Natural killer cell (primary cell): ENCODE data around the gene IL37. TPM values are rescaled to one million over a fixed set of nuclear protein-coding genes. Genes with fewer than 3 reads are reported as not detected.

Source experiments
- ATAC-seq, 3 donors: fragments of 150-1000 bp in 2 of 3; fragments of 200-7000 bp in 1 of 3; cut with Tn5 transposase; 1 replicate in 1 of 3; 2 replicates in 2 of 3; pipeline ENCODE4 v1.10.0; 2021; ENCODE audit warnings: mild to moderate bottlenecking in 2 of 3, moderate library complexity in 2 of 3
- DNase-seq, 2 donors: peaks; one replicate each; pipeline versions ENCODE4 v3.0.0 to v3.0.0-alpha.2; 2013 to 2021; ENCODE audit warnings: mixed read lengths in 1 of 2
- H3K27ac ChIP-seq: one replicate; pipeline ENCODE4 v1.5.1; 2013; ENCODE audit warnings: mild to moderate bottlenecking, low read length
- H3K27me3 ChIP-seq: one replicate; pipeline ENCODE4 v1.6.1; 2013; ENCODE audit warnings: low read length; ENCODE audit not compliant: control insufficient read depth, insufficient read depth
- H3K36me3 ChIP-seq: one replicate; pipeline ENCODE4 v1.6.1; 2013; ENCODE audit warnings: low read length; ENCODE audit not compliant: control insufficient read depth, insufficient read depth
- H3K4me1 ChIP-seq: one replicate; pipeline ENCODE4 v1.6.1; 2013; ENCODE audit warnings: low read length; ENCODE audit not compliant: control insufficient read depth, insufficient read depth
- H3K4me3 ChIP-seq: one replicate; pipeline ENCODE4 v1.5.1; 2013; ENCODE audit warnings: low read length
- H3K9me3 ChIP-seq: one replicate; pipeline ENCODE4 v1.6.1; 2013; ENCODE audit warnings: low read length; ENCODE audit not compliant: control insufficient read depth, insufficient read depth
- H3K27ac Mint-ChIP-seq, 2 donors: one replicate each; pipeline ENCODE4 v1.8.0; 2022; ENCODE audit warnings: mild to moderate bottlenecking in 2 of 2, mixed read lengths in 2 of 2, moderate library complexity in 1 of 2
- H3K27me3 Mint-ChIP-seq, 2 donors: one replicate each; pipeline ENCODE4 v1.8.0; 2022; ENCODE audit warnings: low read depth in 2 of 2, mixed read lengths in 2 of 2
- H3K36me3 Mint-ChIP-seq: one replicate; pipeline ENCODE4 v1.8.0; 2022; ENCODE audit warnings: mixed read lengths
- H3K4me1 Mint-ChIP-seq, 2 donors: one replicate each; pipeline ENCODE4 v1.8.0; 2022; ENCODE audit warnings: mixed read lengths in 2 of 2
- H3K4me3 Mint-ChIP-seq: one replicate; pipeline ENCODE4 v1.8.0; 2022; ENCODE audit warnings: mild to moderate bottlenecking, moderate library complexity, mixed read lengths
- H3K9me3 Mint-ChIP-seq, 2 donors: one replicate each; pipeline ENCODE4 v1.8.0; 2022; ENCODE audit warnings: mixed read lengths in 2 of 2
- WGBS: methylation state at CpG from one replicate; pipeline ENCODE4 v1.1.7; 2013; ENCODE audit warnings: missing lambda C conversion rate; ENCODE audit not compliant: insufficient coverage; 5-methylcytosine and 5-hydroxymethylcytosine counted together
- intact Hi-C: fragments of 100-400 bp; cut with micrococcal nuclease; formaldehyde crosslinking; loops from one replicate; pipeline ENCODE4 v1.14.2; 2022
- total RNA-seq, 4 donors: library from RNA; stranded (reverse); fragments of 120-200 nt in 1 of 4; gene quantifications; one replicate each; pipeline versions ENCODE4 v1.2.3 to v1.2.4, GENCODE V29; 2013 to 2022
- TF ChIP-seq, protein P1 (sequence below): fragments of 200-600 bp; IDR thresholded peaks from one replicate; pipeline ENCODE4 v1.8.0; 2022; ENCODE audit warnings: antibody characterized with exemption

Gene IL37
- total RNA-seq, 3 donors from 2014 or later (not counting 1 experiment from before 2014, with no cell fraction given) = not detected

DNA sequence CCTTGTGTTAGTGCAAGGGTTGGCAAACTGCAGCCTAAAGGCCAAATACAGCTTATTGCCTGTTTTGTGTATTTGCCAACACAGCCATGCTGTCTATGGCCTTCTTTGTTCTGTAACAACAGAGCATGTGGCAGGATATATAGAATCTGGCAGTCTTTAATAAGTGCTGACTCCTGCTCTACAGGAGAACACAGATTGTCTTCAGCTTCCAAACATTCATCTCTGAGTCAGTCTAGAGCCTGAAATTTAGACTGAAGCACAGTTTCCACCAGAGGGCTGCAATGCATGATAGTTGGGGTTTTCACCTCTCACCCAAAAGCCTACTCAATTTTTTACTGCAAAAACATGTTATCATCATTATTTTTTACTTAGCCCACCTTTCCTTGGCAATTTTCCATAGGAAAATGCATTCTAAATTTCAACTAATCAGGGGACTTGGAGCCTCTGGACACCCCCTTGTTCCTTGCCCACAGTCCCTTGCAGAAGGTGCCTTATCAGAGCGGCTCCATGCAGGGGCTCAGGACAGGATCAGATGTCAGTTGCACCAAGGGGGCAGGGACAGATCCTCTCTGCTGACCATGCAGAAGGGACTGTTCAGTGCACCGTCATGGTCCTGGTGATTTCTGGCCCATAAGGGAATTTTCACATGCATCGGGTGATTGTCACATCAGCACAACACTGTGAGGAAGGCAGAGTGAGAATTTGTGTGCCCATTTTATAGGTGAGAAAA, 12.4 kb downstream of the IL37 start:
- H3K9me3 Mint-ChIP-seq = no peaks in the 10 kb centered on the region
- H3K4me3 Mint-ChIP-seq = no peak overlapping the region
- intact Hi-C loops = no loop called here

DNA sequence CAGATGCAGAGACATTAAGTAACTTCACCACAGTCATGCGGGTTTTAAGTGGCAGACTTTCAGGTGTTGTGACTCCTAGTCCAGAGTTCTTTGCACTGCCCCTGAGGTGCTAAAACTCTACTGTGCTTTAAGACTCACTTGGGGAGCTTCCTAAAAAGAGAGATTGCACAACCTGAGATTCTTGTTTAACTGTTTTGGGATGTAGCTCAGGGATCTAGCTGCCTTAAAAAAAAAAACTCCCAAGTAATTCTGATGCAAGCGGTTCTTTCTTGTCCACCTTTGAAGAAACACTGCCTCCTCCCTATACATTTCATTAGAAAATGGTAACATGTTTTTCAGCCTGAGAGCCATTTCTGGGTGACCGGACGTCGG, 13.0 kb downstream of the IL37 start:
- Mint-ChIP-seq H3K4me3 (no peak overlapping the region), H3K27ac (no peak overlapping the region), H3K9me3 (no peaks in the 10 kb centered on the region), H3K4me1 (peaks cover 0 to 6% of the 10 kb centered on the region in 2 donors), H3K27me3 (peaks cover 0 to 7% of the 10 kb centered on the region in 2 donors), H3K36me3 (no peaks in the 10 kb centered on the region)
- WGBS = 89% methylated on average over 5 of the region's 5 CpGs
- TF ChIP-seq, protein P1, sequence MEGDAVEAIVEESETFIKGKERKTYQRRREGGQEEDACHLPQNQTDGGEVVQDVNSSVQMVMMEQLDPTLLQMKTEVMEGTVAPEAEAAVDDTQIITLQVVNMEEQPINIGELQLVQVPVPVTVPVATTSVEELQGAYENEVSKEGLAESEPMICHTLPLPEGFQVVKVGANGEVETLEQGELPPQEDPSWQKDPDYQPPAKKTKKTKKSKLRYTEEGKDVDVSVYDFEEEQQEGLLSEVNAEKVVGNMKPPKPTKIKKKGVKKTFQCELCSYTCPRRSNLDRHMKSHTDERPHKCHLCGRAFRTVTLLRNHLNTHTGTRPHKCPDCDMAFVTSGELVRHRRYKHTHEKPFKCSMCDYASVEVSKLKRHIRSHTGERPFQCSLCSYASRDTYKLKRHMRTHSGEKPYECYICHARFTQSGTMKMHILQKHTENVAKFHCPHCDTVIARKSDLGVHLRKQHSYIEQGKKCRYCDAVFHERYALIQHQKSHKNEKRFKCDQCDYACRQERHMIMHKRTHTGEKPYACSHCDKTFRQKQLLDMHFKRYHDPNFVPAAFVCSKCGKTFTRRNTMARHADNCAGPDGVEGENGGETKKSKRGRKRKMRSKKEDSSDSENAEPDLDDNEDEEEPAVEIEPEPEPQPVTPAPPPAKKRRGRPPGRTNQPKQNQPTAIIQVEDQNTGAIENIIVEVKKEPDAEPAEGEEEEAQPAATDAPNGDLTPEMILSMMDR = no peak
- Histone ChIP-seq H3K27me3 (no peaks in the 10 kb centered on the region), H3K36me3 (no peaks in the 10 kb centered on the region), H3K4me1 (peaks cover 3% of the 10 kb centered on the region), H3K9me3 (no peaks in the 10 kb centered on the region), H3K27ac (no peak overlapping the region), H3K4me3 (no peak overlapping the region)
- peak in 1 of 2 donors; percentile 16 for DNase-seq
- intact Hi-C loops = no loop called here
- peak in 2 of 3 donors; percentile 9 to 14 for ATAC-seq

More for the DNA sequence above, 12.4 kb downstream of the IL37 start:
- H3K36me3 ChIP-seq = no peaks in the 10 kb centered on the region
- H3K27me3 Mint-ChIP-seq = peaks cover 0 to 7% of the 10 kb centered on the region in 2 donors
- peak in 1 of 3 donors; percentile 21 for ATAC-seq
- H3K4me1 ChIP-seq = peaks cover 3% of the 10 kb centered on the region
- peaks cover 0 to 6% of the 10 kb centered on the region in 2 donors for H3K4me1 Mint-ChIP-seq
- no peak for DNase-seq
- no peak overlapping the region for H3K27ac ChIP-seq
- no peak overlapping the region for H3K27ac Mint-ChIP-seq
- no peaks in the 10 kb centered on the region for H3K27me3 ChIP-seq
- 84% methylated on average over 3 of the region's 3 CpGs for WGBS
- H3K9me3 ChIP-seq = no peaks in the 10 kb centered on the region
- no peaks in the 10 kb centered on the region for H3K36me3 Mint-ChIP-seq
- H3K4me3 ChIP-seq = no peak overlapping the region
- TF ChIP-seq, protein P1 = no peak

- intact Hi-C loops = no loop called here
- ATAC-seq (no peak), DNase-seq (no peak)
- H3K27ac ChIP-seq = no peak overlapping the region
- H3K4me1 ChIP-seq = peaks cover 3% of the 10 kb centered on the region
- TF ChIP-seq, protein P1 = no peak
- Mint-ChIP-seq H3K36me3 (no peaks in the 10 kb centered on the region), H3K4me1 (peaks cover 0 to 6% of the 10 kb centered on the region in 2 donors), H3K9me3 (no peaks in the 10 kb centered on the region), H3K27me3 (peaks cover 0 to 7% of the 10 kb centered on the region in 2 donors), H3K27ac (no peak overlapping the region), H3K4me3 (no peak overlapping the region)
- no peak overlapping the region for H3K4me3 ChIP-seq
- no peaks in the 10 kb centered on the region for H3K9me3 ChIP-seq
- H3K27me3 ChIP-seq = no peaks in the 10 kb centered on the region
- WGBS = 40% methylated on average over 2 of the region's 2 CpGs
- H3K36me3 ChIP-seq = no peaks in the 10 kb centered on the region
These were observed 13.4 kb downstream of the IL37 start for GRCh38 chr2:112924360-112924759.

DNA sequence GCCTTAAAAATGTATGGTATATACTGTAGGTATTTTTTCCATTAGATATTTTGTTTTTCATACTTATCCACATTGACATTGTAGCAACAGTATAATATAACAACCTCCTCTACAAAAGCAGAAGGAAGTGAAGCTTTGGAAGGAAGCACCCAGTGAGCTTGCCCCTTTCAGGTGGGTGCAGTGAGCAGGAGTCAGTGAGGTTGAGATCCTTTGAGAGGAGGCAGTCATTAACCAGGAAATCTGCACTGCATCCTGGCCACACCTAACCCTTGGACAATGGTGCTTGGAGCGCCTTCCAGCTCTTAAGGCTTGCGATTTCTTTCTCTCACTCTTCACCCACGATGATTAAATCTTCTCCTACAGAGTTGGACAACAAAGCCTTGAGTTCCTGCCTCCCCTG, 13.9 kb downstream of the IL37 start:
- no peaks in the 10 kb centered on the region for H3K36me3 Mint-ChIP-seq

More for the DNA sequence above, 13.9 kb downstream of the IL37 start:
- Histone ChIP-seq H3K4me1 (peaks cover 3% of the 10 kb centered on the region), H3K9me3 (no peaks in the 10 kb centered on the region), H3K27me3 (no peaks in the 10 kb centered on the region), H3K4me3 (no peak overlapping the region), H3K27ac (no peak overlapping the region), H3K36me3 (no peaks in the 10 kb centered on the region)
- Mint-ChIP-seq H3K27ac (no peak overlapping the region), H3K27me3 (peaks cover 0 to 7% of the 10 kb centered on the region in 2 donors), H3K9me3 (no peaks in the 10 kb centered on the region), H3K4me1 (peaks cover 0 to 6% of the 10 kb centered on the region in 2 donors), H3K4me3 (no peak overlapping the region)
- no peak for DNase-seq
- ATAC-seq = no peak
- TF ChIP-seq, protein P1 = no peak
- WGBS = 79% methylated on average over 3 of the region's 3 CpGs
- intact Hi-C loops = no loop called here
